Middle frontal gyrus (tissue), 1 donor: ENCODE measurements around the gene OR10R2.

ENCODE experiments used
- DNase-seq: peaks from one replicate; pipeline ENCODE4 v3.0.0-alpha.2; 2015; ENCODE audit warnings: low spot score; ENCODE audit errors: extremely low spot score

OR10R2 gene

DNA sequence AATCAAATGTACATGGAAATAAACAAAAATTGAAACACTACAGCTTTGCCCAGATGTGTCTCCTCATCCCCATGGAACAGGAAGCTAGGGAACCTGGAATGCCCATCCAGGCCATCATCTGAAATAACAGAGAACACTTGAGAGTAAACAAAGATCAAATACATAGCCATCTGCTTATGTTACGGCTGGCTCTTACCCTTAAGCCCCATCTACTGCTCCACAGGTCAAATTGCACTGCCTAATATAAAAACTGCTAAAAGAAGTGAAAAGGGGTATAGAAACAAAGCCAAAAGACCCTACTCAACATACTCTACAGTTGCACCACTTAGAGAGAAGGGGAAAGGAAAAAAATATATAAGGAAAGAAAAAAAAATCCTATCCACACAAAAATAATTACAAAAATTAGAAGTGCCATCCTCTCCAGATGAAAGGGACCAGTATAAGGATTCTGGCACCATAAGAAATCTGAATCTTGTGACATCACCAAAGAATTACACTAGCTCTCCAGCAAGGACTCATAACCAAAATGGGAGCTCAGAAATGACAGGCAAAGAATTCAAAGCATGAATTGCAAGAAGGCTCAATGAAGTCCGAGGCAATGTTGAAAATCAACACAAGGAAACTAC lies 55.3 kb downstream of the OR10R2 start:
- no peak for DNase-seq
